ENCODE results near the gene CATSPERD.

The CATSPERD gene

DNA sequence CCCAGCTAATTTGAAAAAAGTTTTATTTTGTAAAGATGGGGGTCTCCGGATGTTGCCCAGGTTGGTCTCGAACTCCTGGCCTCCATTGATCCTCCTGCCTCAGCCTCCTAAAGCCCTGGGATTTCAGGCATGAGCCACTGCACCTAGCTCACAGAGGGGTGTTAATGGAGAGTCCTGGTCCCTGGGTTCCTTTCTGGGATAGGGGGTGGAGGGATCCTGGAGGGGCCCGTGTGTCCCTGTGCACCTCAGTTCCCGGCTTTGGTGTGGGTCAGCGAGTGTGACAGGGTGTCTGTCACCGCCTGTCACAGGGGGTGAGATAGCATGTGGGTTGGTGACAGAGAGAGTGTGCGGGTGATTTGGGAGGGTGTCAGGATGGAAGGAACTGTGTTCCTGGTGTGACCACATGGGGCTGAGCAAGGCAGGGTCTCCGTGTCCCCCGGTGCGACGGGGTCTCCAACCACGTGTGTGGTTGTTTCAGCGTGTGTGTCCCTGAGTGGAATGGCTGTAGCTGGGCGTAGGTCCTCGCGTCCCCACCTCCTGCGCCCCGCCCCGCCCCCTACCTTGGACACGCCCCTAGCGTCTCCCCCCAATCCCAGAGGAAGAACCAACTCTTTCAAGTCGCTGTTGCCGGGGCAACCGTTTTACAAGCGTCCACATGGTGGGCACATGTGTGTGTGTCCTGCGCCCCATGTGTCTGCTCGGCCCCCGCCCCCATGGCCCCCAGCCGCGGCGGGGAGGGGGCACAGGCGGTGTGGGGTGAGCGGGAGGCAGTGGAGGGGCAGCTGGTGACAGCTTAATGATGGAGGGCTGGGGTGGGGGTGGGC, 81.6 kb downstream of the CATSPERD start:
- intact Hi-C loops (cut with DNase I; ENCODE audit: low total_unique reads): no loop called here
- H3K36me3 ChIP-seq: no peaks in the 10 kb centered on the region
- peaks cover 0 to 89% of the 10 kb centered on the region in 2 donors for H3K27me3 ChIP-seq
- DNase-seq: no peak
- no peak overlapping the region for H3K27ac ChIP-seq
- TF ChIP-seq, protein P1, sequence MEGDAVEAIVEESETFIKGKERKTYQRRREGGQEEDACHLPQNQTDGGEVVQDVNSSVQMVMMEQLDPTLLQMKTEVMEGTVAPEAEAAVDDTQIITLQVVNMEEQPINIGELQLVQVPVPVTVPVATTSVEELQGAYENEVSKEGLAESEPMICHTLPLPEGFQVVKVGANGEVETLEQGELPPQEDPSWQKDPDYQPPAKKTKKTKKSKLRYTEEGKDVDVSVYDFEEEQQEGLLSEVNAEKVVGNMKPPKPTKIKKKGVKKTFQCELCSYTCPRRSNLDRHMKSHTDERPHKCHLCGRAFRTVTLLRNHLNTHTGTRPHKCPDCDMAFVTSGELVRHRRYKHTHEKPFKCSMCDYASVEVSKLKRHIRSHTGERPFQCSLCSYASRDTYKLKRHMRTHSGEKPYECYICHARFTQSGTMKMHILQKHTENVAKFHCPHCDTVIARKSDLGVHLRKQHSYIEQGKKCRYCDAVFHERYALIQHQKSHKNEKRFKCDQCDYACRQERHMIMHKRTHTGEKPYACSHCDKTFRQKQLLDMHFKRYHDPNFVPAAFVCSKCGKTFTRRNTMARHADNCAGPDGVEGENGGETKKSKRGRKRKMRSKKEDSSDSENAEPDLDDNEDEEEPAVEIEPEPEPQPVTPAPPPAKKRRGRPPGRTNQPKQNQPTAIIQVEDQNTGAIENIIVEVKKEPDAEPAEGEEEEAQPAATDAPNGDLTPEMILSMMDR (IDR thresholded peaks at IDR 0.05): no peak
- H3K9me3 ChIP-seq: no peaks in the 10 kb centered on the region
- peaks cover 0 to 20% (median 7%) of the 10 kb centered on the region in 4 donors for H3K4me1 ChIP-seq
- H3K4me3 ChIP-seq: no peak overlapping the region

DNA sequence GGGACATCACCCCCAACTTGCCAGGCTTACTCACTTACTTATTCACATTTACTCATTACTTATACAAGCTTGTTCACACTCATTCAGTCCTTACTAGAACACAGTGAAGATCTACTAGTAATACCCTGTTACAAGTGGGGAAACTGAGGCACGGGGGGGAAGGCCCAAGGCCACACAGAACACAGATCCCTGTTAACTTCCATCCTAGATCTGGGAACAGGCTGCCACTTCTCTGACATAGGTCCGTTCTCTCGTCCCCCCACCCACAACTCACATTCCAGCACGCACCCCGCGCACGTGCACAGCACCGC, 83.0 kb downstream of the CATSPERD start:
- TF ChIP-seq, protein P1 (IDR thresholded peaks at IDR 0.05): no peak
- no peak overlapping the region for H3K27ac ChIP-seq
- H3K4me1 ChIP-seq: peaks cover 0 to 20% (median 7%) of the 10 kb centered on the region in 4 donors
- intact Hi-C loops (cut with DNase I; ENCODE audit: low total_unique reads): no loop called here
- H3K4me3 ChIP-seq: peak overlapping the region in 1 of 2 donors; percentile 2
- no peaks in the 10 kb centered on the region for H3K9me3 ChIP-seq
- H3K36me3 ChIP-seq: no peaks in the 10 kb centered on the region
- H3K27me3 ChIP-seq: peaks cover 0 to 93% of the 10 kb centered on the region in 2 donors
- DNase-seq: no peak

DNA sequence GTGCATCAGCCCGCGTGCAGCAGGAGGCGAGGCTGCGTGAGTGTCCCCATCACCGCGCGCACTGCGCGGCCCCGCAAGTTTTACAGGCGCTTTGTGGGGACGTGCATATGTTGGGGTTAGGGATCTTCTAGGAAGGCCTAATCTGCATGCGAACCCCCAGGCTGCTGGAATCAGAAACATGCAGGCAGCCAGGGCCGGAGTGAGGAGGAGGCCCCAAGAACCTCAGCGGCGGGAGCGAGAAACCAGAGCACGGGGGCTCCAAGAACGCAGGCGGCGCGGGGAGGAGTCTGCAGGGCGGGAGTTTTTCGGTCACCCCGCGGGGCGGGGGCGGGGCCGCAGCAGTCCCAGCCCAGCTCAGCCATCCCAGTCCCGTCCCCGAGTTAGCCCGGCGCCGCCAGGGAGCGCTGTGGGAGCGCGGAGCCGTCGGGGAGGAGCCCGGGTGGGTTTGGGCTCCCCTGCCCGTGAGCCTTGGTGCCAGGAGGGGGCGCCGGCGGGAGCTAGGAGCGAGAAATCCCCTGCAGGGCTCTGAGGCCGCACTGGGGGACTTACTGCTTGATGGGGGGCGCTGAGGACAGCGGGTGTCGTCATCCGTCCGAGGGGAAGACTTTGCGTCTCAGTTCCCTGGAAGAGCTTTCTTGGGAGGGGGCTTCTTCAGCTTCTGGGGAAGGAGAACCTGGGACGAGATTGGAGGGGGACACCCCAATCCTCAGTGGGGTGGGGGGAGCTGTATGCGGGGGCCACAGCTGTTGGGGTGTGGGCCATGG, 83.5 kb downstream of the CATSPERD start:
- Histone ChIP-seq H3K27me3 (peaks cover 0 to 88% of the 10 kb centered on the region in 2 donors), H3K9me3 (no peaks in the 10 kb centered on the region), H3K4me1 (peaks cover 0 to 20% (median 7%) of the 10 kb centered on the region in 4 donors), H3K27ac (no peak overlapping the region), H3K36me3 (no peaks in the 10 kb centered on the region), H3K4me3 (peak overlapping the region in 1 of 2 donors; percentile 2)
- TF ChIP-seq, protein P1 (IDR thresholded peaks at IDR 0.05): peak; percentile 49 to 59
- intact Hi-C loops (cut with DNase I; ENCODE audit: low total_unique reads): loop anchor here (2.0 kb wide), 1 partner anchor 93 kb away; no protein-coding TSS in a partner anchor
- peak; percentile 73 to 82 for DNase-seq

DNA sequence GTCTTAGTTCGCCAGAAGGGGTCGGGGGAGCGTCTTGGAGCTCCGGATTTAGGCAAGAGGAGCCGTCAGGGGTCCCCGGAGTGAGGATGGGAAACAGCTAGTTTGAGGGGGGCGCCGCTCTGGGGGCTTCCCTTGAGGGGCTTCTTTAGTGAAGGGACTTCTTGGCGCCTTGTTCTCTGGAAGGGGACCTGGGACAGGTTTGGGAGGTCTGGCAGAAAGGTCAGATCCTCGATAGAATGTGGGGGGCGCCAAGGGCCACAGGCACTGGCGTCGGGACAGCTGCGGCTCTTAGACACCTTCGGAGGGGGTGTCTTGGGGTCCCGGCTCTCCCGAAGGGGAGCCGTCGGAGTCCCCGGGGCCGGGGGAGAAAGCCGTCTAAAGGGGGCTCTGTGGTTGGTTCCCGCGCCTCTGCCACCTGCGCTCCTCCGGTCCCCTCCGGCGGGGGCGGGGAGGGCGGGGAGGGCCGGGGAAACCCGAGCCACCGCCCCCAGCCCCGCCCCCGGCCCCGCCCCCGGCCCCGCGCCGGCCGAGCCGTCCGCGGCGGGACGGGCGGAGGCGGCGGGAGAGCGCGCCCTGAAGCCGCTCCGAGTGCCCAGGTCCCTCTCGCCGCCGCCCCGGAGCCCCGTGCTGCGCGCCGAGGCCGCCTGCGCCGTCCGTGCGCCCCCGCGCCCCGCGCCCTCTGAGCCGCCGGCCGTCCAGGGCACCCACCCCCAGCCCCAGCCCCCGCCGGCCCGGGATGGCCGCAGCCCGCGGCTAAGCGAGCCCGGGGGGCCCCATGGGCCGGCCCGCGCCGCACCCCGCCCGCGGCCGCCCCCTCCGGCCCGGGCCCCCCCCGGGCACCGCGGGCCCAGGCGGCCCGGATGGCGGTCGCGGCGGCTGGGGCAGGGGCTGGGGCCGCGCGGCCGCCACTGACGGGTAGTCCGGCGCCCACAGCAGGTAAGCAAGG, 84.4 kb downstream of the CATSPERD start, which contains the start of gene NRTN:
NRTN (plus strand) TSS at position 552 of the 946 bp plus-strand sequence. CDS start 19,099 bp downstream, outside the sequence.
- no peaks in the 10 kb centered on the region for H3K9me3 ChIP-seq
- TF ChIP-seq, protein P1 (IDR thresholded peaks at IDR 0.05): no peak
- no peaks in the 10 kb centered on the region for H3K36me3 ChIP-seq
- H3K27me3 ChIP-seq: peaks cover 0 to 79% of the 10 kb centered on the region in 2 donors
- H3K27ac ChIP-seq: no peak within 1 kb of the TSS
- no peak for DNase-seq
- peak within 1 kb of the TSS in 1 of 2 donors; percentile 2 for H3K4me3 ChIP-seq
- H3K4me1 ChIP-seq: peaks cover 0 to 20% (median 7%) of the 10 kb centered on the region in 4 donors
- intact Hi-C loops (cut with DNase I; ENCODE audit: low total_unique reads): loop anchor here (2.0 kb wide), 1 partner anchor 92 kb away; no protein-coding TSS in a partner anchor

Data from tibial artery (tissue), 4 donors.